OCI-LY3 (cell line): Measurements from ENCODE around the gene AKAP17A.

Experiments used
- H2AFZ ChIP-seq: fragments of 200-600, 300-600 bp; shearing (Covaris generic); 2 replicates; pipeline ENCODE4 v1.6.0; 2014; ENCODE audit warnings: antibody characterized with exemption, low read depth, low read length
- H3K27ac ChIP-seq: fragments of 200-600, 300-600 bp; sonication (generic); 2 replicates; pipeline ENCODE4 v1.5.1; 2014; ENCODE audit warnings: mild to moderate bottlenecking, low read length, moderate library complexity, mixed read lengths
- H3K27me3 ChIP-seq: fragments of 200-600, 300-600 bp; sonication (generic); 2 replicates; pipeline ENCODE4 v1.6.1; 2014; ENCODE audit warnings: low read depth, low read length, mixed read lengths
- H3K36me3 ChIP-seq: fragments of 200-600, 300-600 bp; sonication (generic); replicated peaks from 2 replicates; pipeline ENCODE3; 2014; ENCODE audit warnings: low read depth, low read length, mixed read lengths
- H3K4me1 ChIP-seq: fragments of 300-600, 200-600 bp; sonication (generic); 2 replicates; pipeline ENCODE4 v1.6.1; 2014; ENCODE audit warnings: low read length, mixed read lengths
- H3K4me2 ChIP-seq: fragments of 200-600, 300-600 bp; sonication (generic); 2 replicates; pipeline ENCODE4 v1.6.1; 2014; ENCODE audit warnings: low read length, mixed read lengths
- H3K4me3 ChIP-seq: fragments of 300-600, 200-600 bp; sonication (generic); 2 replicates; pipeline ENCODE4 v1.5.1; 2014; ENCODE audit warnings: antibody characterized with exemption, mild to moderate bottlenecking, low read length, moderate library complexity
- H3K79me2 ChIP-seq: fragments of 300-600, 200-600 bp; shearing (Covaris generic); 2 replicates; pipeline ENCODE4 v1.6.1; 2014; ENCODE audit warnings: mild to moderate bottlenecking, low read length, mixed read lengths
- H3K9ac ChIP-seq: fragments of 300-600, 200-600 bp; shearing (Covaris generic); 2 replicates; pipeline ENCODE4 v1.6.0; 2014; ENCODE audit warnings: mild to moderate bottlenecking, low read length, moderate library complexity
- H3K9me3 ChIP-seq: fragments of 200-600, 300-600 bp; shearing (Covaris generic); 2 replicates; pipeline ENCODE4 v1.6.1; 2014; ENCODE audit warnings: low read length, mixed read lengths; ENCODE audit not compliant: insufficient read depth
- H4K20me1 ChIP-seq: fragments of 200-600, 300-600 bp; sonication (generic); 2 replicates; pipeline ENCODE4 v1.6.1; 2016; ENCODE audit warnings: low read length, mixed read lengths; ENCODE audit not compliant: insufficient read depth
- CTCF ChIP-seq: fragments of 200-600, 300-600 bp; sonication (generic); IDR thresholded peaks from 2 replicates; pipeline ENCODE4 v1.5.1; 2014; ENCODE audit warnings: antibody characterized with exemption, low read length, low read depth
- EZH2phosphoT487 ChIP-seq: fragments of 200-600 bp; shearing (Covaris generic); IDR thresholded peaks from 2 replicates; pipeline ENCODE4 v1.6.1; 2018; ENCODE audit warnings: antibody characterized with exemption, mixed run types, low read depth

Gene AKAP17A

GRCh38 chrX:1584237-1585011 is 7.0 kb upstream of the AKAP17A start:
- H3K4me2 ChIP-seq: no peak overlapping the region
- H3K9me3 ChIP-seq: no peaks in the 10 kb centered on the region
- no peak overlapping the region for H3K4me3 ChIP-seq
- peaks cover 24% of the 10 kb centered on the region for H3K4me1 ChIP-seq
- no peak overlapping the region for H3K9ac ChIP-seq
- H3K79me2 ChIP-seq: no peaks in the 10 kb centered on the region
- no peak overlapping the region for H2AFZ ChIP-seq
- H4K20me1 ChIP-seq: no peaks in the 10 kb centered on the region
- no peaks in the 10 kb centered on the region for H3K36me3 ChIP-seq
- no peaks in the 10 kb centered on the region for H3K27me3 ChIP-seq
- no peak overlapping the region for H3K27ac ChIP-seq
- TF ChIP-seq EZH2phosphoT487: no peak

GRCh38 chrX:1587161-1587560 is 4.2 kb upstream of the AKAP17A start:
- Histone ChIP-seq H3K4me1 (peaks cover 31% of the 10 kb centered on the region), H3K4me3 (peak overlapping the region; percentile 28), H3K4me2 (peak overlapping the region; percentile 61), H3K36me3 (no peaks in the 10 kb centered on the region), H3K9ac (peak overlapping the region; percentile 29), H3K27me3 (no peaks in the 10 kb centered on the region), H3K9me3 (no peaks in the 10 kb centered on the region), H3K79me2 (peaks cover 8% of the 10 kb centered on the region), H2AFZ (peak overlapping the region; percentile 73), H4K20me1 (peaks cover 2% of the 10 kb centered on the region; the same call in 1 of the 2 replicates), H3K27ac (peak overlapping the region; percentile 86)
- TF ChIP-seq CTCF (no peak), EZH2phosphoT487 (no peak)

- H3K27ac ChIP-seq: peak overlapping the region; percentile 81
- H3K9ac ChIP-seq: peak overlapping the region; percentile 7; the same call in 1 of the 2 replicates
- peaks cover 17% of the 10 kb centered on the region for H3K36me3 ChIP-seq
- H4K20me1 ChIP-seq: peaks cover 23% of the 10 kb centered on the region
- peak overlapping the region; percentile 19 for H3K4me2 ChIP-seq
- H3K79me2 ChIP-seq: peaks cover 32% of the 10 kb centered on the region
- no peak for TF ChIP-seq CTCF
- no peak for TF ChIP-seq EZH2phosphoT487
- H3K4me1 ChIP-seq: peaks cover 31% of the 10 kb centered on the region
- peak overlapping the region; percentile 26; the same call in 1 of the 2 replicates for H2AFZ ChIP-seq
- no peaks in the 10 kb centered on the region for H3K9me3 ChIP-seq
- H3K27me3 ChIP-seq: no peaks in the 10 kb centered on the region
- no peak overlapping the region for H3K4me3 ChIP-seq
Measured at GRCh38 chrX:1589356-1590130, 1.9 kb upstream of the AKAP17A start.

- H3K4me2 ChIP-seq: peak overlapping the region; percentile 91
- H4K20me1 ChIP-seq: peaks cover 40% of the 10 kb centered on the region
- peaks cover 53% of the 10 kb centered on the region for H3K79me2 ChIP-seq
- H3K9ac ChIP-seq: peak overlapping the region; percentile 96
- peaks cover 26% of the 10 kb centered on the region for H3K4me1 ChIP-seq
- H2AFZ ChIP-seq: no peak overlapping the region
- H3K27me3 ChIP-seq: no peaks in the 10 kb centered on the region
- no peaks in the 10 kb centered on the region for H3K9me3 ChIP-seq
- TF ChIP-seq CTCF (no peak), EZH2phosphoT487 (no peak)
- H3K4me3 ChIP-seq: peak overlapping the region; percentile 95
- peaks cover 38% of the 10 kb centered on the region for H3K36me3 ChIP-seq
- peak overlapping the region; percentile 60 for H3K27ac ChIP-seq
Measured at GRCh38 chrX:1591863-1592469, 562 bp downstream of the AKAP17A start.
